Progenitor cell of endocrine pancreas (in vitro differentiated cells): Measurements from ENCODE around the gene ATP8B1. TPM values are rescaled to one million over a fixed set of nuclear protein-coding genes. Genes with fewer than 3 reads are reported as not detected.

ENCODE experiments used
- DNase-seq: peaks from one replicate; pipeline ENCODE4 v3.0.0; 2021; ENCODE audit warnings: low spot score; ENCODE audit not compliant: unreplicated experiment
- H3K27ac Mint-ChIP-seq: 2 replicates; pipeline ENCODE4 v1.8.0; 2021; ENCODE audit warnings: mild to moderate bottlenecking, moderate library complexity, mixed read lengths
- H3K27me3 Mint-ChIP-seq: 2 replicates; pipeline ENCODE4 v1.8.0; 2021; ENCODE audit warnings: mixed read lengths
- H3K36me3 Mint-ChIP-seq: 2 replicates; pipeline ENCODE4 v1.8.0; 2022; ENCODE audit warnings: mixed read lengths; ENCODE audit not compliant: insufficient read depth
- H3K4me1 Mint-ChIP-seq: 2 replicates; pipeline ENCODE4 v1.8.0; 2021; ENCODE audit warnings: low read depth, mixed read lengths
- H3K4me3 Mint-ChIP-seq: 2 replicates; pipeline ENCODE4 v1.8.0; 2021; ENCODE audit warnings: low read depth, mild to moderate bottlenecking, moderate library complexity, mixed read lengths
- H3K9me3 Mint-ChIP-seq: 2 replicates; pipeline ENCODE4 v1.8.0; 2021; ENCODE audit warnings: low read depth, mixed read lengths
- total RNA-seq: library from RNA; stranded (reverse); gene quantifications from 2 replicates; pipeline ENCODE4 v1.2.1, GENCODE V29; 2021
- TF ChIP-seq, protein P1 (sequence below): fragments of 200-600 bp; sonication (generic); IDR thresholded peaks from one replicate; pipeline ENCODE4 v1.5.0; 2021; ENCODE audit warnings: antibody characterized with exemption, mild to moderate bottlenecking; ENCODE audit not compliant: unreplicated experiment

Gene ATP8B1
- total RNA-seq, 1 donor from 2014 or later: 21.9 TPM

DNA sequence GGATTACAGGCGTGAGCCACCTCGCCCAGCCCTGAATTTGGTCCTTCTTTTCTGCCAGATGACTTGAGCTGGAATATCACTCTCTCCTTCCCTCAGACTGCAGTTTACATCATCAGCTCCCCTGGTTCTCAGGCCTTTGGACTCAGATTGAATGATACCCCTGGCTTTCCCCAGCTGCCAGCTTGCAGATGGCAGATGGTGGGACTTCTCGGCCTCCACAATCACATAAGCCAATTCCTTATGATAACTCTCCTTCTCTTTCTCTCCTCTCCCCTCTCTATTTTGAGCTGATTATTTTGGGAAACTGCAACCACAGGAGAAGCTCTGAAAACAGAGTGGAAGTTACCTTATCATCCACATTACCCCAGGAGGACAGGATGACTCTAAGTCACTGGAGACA, 33.4 kb upstream of the ATP8B1 start:
- Mint-ChIP-seq H3K4me1 (no peaks in the 10 kb centered on the region), H3K36me3 (peaks cover 1% of the 10 kb centered on the region), H3K27ac (peak overlapping the region; percentile 35), H3K27me3 (peaks cover 3% of the 10 kb centered on the region), H3K9me3 (peaks cover 2% of the 10 kb centered on the region), H3K4me3 (no peak overlapping the region)
- TF ChIP-seq, protein P1, sequence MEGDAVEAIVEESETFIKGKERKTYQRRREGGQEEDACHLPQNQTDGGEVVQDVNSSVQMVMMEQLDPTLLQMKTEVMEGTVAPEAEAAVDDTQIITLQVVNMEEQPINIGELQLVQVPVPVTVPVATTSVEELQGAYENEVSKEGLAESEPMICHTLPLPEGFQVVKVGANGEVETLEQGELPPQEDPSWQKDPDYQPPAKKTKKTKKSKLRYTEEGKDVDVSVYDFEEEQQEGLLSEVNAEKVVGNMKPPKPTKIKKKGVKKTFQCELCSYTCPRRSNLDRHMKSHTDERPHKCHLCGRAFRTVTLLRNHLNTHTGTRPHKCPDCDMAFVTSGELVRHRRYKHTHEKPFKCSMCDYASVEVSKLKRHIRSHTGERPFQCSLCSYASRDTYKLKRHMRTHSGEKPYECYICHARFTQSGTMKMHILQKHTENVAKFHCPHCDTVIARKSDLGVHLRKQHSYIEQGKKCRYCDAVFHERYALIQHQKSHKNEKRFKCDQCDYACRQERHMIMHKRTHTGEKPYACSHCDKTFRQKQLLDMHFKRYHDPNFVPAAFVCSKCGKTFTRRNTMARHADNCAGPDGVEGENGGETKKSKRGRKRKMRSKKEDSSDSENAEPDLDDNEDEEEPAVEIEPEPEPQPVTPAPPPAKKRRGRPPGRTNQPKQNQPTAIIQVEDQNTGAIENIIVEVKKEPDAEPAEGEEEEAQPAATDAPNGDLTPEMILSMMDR: no peak
- no peak for DNase-seq

DNA sequence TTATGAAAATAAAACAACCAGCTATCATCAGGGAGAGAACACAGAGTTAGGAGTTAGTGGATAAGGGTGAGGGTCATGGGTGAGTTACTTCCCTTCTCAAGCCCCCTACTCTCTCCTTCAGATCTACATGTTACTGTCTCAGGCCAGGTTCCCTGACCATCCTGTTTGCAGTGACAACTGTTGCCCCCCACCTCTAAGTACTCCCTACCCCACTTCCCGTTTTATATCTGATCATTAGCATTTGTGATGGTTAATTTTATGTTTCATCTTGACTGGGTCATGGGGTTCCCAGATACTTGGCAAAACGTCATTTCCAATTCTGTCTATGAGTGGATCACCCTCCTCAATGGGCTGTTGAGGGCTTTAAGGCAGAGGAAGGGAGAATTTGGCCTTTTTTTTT, 32.8 kb upstream of the ATP8B1 start:
- no peak for DNase-seq
- Mint-ChIP-seq H3K4me1 (no peaks in the 10 kb centered on the region), H3K27me3 (peaks cover 3% of the 10 kb centered on the region), H3K9me3 (peaks cover 4% of the 10 kb centered on the region), H3K27ac (no peak overlapping the region), H3K4me3 (no peak overlapping the region), H3K36me3 (peaks cover 1% of the 10 kb centered on the region)
- TF ChIP-seq, protein P1: no peak

DNA sequence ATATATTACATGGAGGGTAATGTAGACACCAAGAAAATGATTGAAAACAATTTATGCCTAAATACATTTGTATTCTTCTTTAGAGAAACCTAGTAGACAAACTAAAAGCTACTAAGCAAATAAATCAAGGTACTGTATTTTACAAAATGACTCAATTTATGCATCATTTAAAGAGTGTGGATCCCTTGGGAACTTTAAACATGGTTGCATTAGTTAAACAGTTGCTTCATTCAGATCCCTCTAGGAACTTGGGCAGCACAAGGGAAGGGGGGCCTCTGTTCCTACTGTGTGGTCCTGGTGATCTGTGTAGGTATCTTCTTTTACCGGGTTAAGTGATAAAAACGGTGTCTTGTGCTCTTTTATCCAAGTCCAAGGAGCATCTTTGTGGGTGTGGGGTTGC, 31.5 kb upstream of the ATP8B1 start:
- Mint-ChIP-seq H3K27ac (no peak overlapping the region), H3K4me3 (no peak overlapping the region), H3K9me3 (peaks cover 4% of the 10 kb centered on the region), H3K36me3 (peaks cover 1% of the 10 kb centered on the region), H3K4me1 (no peaks in the 10 kb centered on the region), H3K27me3 (peaks cover 3% of the 10 kb centered on the region)
- DNase-seq: no peak
- TF ChIP-seq, protein P1: no peak

DNA sequence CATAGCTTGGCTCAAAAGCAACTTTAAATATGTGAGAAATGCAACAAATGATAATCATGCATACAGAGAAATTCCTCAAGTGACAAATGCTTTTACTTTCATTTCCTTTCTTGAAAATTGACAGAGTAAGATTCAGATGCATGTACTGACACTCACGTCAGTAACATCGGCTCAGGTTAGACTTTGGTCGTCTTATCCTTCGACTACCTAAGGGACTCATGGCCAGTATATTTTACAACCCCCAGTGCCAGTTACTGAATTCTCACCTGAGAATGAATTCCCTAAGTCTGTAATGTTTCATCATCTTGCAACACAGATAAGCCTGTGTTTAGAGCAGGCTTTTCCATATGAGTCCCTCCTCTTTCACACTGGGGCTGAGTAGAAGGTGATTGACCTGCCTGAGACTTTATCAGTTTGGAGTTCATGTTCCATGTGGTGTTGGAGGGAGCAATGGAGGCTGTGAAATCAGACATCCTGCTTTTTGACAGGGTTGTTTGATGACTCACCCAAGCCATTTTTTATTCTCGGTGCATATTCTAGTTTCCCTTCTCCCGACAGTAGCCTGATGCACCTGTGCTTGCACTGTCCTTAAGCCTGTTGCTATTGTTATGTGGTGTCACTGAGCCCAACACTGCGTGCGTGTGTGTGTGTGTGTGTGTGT, 30.5 kb upstream of the ATP8B1 start:
- no peak for DNase-seq
- Mint-ChIP-seq H3K27ac (no peak overlapping the region), H3K4me3 (no peak overlapping the region), H3K27me3 (peaks cover 2% of the 10 kb centered on the region), H3K4me1 (no peaks in the 10 kb centered on the region), H3K9me3 (peaks cover 4% of the 10 kb centered on the region), H3K36me3 (peaks cover 1% of the 10 kb centered on the region)
- TF ChIP-seq, protein P1: no peak

DNA sequence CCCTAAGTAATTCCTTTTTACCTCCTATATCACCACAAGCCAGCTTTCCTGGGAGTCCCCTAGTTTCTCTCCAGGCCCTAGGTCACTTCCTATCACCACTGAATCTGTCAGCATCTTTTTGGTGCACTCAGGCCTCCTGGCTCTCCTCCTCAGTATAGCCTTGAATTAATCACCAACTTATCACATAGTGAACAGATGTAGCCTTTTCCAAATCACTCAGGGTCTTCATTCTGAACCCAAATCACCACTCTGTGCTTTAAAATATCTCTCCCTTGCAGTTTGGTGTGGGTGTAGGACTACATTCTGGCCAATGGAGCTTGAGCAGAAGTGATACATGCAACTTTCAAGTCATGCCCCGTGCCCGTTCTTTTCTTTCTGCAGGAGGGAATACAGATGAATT, 29.6 kb upstream of the ATP8B1 start:
- no peak overlapping the region for H3K27ac Mint-ChIP-seq
- H3K36me3 Mint-ChIP-seq: peaks cover 1% of the 10 kb centered on the region
- TF ChIP-seq, protein P1: no peak
- peaks cover 4% of the 10 kb centered on the region for H3K9me3 Mint-ChIP-seq
- no peak overlapping the region for H3K4me3 Mint-ChIP-seq
- DNase-seq: no peak
- H3K4me1 Mint-ChIP-seq: no peaks in the 10 kb centered on the region
- no peaks in the 10 kb centered on the region for H3K27me3 Mint-ChIP-seq
